Activated CD4-positive, alpha-beta T cell treated with anti-CD3 and anti-CD28 coated beads for 48 hours (primary cell): Measurements from ENCODE around the gene ITGAX.
A peak's percentile ranks its signal among the peaks of the same experiment; 100 is the strongest.

Experiments used
- DNase-seq: peaks from one replicate; pipeline ENCODE4 v3.0.0-alpha.2; 2020

The ITGAX gene

DNA sequence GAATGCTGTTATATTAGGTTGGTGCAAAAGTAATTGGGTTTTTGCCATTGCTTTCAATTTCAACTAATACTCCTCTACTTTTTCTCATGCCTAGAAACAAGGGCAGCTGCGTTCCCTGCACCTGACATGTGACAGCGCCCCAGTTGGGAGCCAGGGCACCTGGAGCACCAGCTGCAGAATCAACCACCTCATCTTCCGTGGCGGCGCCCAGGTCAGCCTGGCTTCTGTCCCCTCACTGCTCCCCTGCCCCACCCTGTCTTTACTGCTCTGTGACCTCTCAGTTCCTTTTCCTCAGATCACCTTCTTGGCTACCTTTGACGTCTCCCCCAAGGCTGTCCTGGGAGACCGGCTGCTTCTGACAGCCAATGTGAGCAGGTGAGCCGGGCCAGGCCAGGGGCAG is 21.7 kb downstream of the ITGAX start:
- no peak for DNase-seq

DNA sequence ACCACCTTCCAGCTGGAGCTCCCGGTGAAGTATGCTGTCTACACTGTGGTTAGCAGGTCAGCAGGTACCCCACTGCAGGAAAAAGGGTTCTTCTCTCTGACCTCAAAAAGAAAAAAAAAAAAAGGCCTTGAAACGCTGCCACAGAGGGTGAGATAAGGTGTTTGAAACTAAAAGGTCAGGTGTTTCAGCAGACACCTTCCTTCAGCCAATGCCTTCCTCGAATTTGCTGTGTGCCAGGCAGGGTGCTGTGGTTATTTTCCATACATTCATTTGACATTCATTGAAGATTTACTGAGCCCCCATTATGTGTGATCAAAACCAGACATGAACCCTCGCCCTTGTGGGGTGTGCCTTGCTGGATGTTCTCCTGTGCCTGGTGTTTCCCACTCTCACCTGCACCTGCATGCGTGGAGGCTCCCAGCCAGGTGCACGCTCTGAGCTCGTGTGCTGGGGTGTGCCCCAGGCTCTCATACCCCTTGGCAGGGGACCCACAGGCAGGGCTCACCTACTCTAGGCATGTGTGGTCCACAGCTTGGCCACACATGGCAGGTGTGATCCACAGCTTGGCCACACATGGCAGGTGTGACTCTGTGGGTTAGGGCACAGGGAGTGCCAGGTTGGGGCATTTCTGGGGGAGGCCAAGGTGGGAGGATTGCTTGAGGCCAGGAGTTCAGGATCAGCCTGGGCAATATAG is 22.4 kb downstream of the ITGAX start:
- DNase-seq = no peak

DNA sequence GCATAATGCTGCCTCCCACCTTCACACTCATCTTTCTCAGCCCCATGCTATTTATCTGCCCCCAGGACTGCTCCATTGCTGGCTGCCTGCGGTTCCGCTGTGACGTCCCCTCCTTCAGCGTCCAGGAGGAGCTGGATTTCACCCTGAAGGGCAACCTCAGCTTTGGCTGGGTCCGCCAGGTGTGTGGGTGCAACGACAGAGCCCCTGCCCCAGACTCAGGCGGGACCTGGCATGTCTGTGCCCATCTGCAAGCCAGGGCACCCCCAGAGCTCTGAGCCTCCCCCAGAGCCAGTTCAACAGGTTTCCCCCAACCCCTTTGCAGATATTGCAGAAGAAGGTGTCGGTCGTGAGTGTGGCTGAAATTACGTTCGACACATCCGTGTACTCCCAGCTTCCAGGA is 25.2 kb downstream of the ITGAX start:
- DNase-seq = no peak

DNA sequence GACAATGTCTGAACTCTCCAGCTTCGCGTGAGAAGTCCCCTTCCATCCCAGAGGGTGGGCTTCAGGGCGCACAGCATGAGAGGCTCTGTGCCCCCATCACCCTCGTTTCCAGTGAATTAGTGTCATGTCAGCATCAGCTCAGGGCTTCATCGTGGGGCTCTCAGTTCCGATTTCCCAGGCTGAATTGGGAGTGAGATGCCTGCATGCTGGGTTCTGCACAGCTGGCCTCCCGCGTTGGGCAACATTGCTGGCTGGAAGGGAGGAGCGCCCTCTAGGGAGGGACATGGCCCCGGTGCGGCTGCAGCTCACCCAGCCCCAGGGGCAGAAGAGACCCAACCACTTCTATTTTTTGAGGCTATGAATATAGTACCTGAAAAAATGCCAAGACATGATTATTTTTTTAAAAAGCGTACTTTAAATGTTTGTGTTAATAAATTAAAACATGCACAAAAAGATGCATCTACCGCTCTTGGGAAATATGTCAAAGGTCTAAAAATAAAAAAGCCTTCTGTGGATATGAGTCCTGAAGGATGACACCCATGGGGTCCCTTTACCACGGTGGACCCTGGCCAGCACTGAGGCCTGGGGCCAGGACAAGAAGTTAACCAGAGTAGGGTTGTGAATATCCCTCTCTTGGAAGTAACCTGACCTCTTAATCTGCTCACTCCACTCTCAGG is 27.6 kb downstream of the ITGAX start:
- DNase-seq = peak; percentile 79

DNA sequence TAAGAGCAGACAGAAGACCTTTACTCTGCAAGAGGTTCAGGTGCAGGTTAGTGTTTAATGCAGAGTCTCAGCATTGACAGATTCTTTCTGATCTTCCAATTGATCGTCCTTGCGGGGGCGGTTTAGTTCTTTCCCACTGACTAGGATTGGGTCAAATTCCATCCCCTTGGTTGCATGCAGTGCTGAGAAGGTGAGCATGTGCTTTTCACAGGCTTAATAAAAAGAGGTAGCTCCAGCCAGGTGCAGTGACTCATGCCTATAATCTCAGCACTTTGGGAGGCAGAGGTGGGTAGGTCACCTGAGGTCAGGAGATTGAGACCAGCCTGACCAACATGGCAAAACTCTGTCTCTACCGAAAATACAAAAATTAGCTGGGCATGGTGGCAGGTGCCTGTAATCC is 30.7 kb downstream of the ITGAX start:
- DNase-seq = no peak

DNA sequence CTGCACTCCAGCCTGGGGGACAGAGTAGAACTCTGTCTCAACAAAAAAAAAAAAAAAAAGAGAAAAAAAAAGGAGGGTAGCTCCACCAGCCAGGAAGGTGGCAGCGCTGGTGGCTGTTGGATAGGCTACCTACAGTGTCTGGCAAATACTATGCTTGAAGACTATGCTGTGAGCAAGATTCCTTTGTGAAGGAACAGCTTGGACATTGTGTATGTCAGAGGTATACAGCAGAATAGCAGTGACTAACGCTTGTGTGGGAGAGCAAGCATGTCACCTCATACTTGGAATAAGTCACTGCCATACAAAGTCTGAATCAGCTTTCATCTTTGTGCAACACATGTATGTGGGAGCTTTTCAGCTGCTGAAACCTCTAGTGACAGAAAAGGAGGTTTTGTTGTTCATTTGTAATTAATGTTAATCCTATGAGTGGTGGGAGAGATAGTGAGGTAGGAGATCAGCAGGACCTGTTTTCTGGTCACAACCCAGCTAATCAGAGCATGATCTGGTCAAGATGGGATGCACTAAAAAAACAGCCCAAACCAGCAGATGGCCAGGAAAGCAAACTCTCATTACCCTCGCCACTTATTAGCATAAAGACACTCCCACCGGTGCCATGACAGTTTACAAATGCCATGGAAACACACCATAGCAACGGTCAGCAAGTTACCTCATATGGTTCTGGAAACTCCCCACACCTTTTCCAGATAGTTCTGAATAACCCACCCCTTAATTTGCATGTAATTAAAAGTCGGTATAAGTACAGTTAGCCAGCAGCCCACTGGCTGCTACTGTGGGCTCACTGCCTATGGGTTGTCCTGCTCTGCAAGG is 31.4 kb downstream of the ITGAX start:
- peak; percentile 39 for DNase-seq

DNA sequence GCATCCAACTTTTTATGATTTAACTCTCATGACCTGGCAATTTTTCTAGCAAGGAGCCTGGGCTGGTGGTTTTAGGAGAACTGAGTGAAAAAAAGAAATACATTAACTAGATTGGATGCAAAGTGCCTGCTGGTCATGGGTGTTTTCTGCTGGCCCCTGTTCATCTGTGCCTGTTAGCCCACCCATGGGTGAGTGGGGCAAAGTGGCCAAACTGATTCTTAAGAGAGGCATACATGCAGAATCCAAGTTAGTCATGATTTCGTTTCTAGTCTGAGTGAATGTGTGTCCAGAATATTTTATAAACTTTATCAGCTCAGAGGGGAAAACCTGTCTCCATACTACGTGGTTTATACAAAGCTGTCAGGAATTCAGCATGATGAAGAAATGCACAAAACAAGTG is 33.6 kb downstream of the ITGAX start:
- DNase-seq = no peak

DNA sequence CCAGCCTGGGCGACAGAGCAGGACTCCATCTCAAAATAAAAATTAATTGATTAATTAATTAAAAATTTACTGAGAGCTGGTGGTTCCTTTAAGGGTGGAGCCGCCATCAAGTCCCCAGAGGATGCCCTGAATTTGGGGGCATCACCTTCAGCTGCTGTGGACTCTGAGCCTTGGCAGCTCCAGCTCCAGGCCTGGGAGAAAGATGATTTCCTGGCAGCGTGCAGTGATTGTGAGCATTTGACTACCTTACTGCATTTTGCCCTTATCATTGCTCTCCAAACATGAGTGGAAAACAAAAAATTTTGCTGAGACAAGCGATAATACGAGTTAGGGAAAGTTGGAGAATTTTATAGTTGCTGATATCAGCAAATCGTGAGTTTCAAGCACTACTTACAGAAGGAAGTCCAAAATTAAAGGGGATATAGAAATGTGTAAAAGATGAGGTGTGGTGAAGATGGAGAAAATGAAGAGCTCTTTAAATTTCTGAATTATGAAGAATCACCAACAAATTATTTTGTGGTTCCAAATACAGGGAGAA is 35.6 kb downstream of the ITGAX start:
- no peak for DNase-seq

DNA sequence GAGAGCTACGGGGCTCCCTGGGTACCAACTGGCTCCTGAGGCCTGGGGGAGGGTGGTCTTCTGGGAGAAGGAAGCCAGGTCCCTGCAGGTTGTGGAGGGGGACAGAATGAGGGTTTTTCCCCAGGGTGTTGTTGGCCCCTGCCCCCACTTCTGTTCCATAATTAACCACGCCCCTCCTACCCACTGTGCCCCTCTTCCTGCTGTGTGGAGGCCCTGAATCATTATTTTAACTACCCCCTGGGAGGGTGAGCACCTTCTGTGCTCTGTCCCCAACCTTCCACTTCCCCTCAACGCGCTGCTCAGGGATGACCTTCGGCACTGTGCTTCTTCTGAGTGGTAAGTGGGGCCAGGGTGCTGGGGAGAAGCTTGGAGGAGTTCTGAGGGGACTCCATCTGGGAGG is 38.1 kb downstream of the ITGAX start, which contains the start of gene ITGAD:
Gene ITGAD (plus strand): TSS at position 280 of the 400 bp plus-strand sequence. CDS start 26 bp downstream, at position 306.
- DNase-seq = no peak

DNA sequence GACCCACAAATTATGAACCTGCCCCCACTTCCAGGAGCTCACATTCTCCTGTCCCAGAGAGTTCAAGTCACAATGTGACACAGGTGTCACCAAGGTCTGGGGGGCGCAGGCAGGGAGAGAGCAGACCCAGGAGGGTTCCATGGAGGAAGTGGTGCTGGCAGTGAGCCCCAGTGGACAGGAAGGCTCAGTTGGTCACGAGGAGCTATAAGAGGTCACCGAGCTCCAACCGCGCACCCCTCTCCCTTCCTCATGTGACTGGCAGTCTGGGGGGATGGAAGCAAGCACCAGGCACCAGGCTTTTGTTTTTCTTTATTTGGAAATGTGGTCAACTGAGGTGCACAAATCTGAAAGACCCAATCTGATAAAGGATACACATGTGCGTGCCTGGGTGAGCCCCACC is 40.7 kb downstream of the ITGAX start:
- DNase-seq = no peak

DNA sequence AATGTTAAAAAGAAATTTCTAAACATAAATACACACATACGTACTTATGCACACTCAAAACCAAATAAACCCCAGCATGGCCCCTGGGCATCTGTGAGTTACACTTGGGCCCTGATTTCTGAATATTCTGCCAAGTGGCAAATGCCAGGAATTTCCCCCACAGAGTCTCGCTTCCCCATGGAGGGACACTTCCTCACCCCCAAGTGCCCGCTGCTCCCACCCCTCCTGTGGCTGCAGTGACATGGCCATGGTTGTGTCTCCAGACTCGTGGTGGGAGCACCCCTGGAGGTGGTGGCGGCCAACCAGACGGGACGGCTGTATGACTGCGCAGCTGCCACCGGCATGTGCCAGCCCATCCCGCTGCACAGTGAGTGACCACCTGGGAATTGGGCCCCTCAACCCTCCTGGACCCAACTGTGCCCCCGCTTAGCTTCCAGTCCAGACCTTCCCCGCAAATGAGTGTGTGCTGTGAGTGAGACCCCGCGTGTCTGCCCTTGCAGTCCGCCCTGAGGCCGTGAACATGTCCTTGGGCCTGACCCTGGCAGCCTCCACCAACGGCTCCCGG is 42.2 kb downstream of the ITGAX start:
- DNase-seq = no peak

DNA sequence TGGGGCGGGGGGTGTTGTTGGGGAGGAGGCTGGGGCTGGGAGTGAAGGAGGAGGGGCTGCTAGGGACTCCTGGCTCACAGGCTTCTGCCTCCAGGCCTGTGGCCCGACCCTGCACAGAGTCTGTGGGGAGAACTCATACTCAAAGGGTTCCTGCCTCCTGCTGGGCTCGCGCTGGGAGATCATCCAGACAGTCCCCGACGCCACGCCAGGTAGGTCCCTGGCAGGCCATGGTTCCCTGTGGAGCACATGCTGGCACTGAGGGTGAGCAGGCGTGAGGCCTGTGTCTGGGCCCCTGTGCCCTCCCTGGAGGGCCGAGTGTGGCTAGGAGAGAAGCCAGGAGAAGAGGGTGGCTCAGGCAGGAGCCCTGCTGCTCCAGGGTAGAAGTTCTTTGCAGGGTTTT is 42.7 kb downstream of the ITGAX start:
- DNase-seq = no peak

DNA sequence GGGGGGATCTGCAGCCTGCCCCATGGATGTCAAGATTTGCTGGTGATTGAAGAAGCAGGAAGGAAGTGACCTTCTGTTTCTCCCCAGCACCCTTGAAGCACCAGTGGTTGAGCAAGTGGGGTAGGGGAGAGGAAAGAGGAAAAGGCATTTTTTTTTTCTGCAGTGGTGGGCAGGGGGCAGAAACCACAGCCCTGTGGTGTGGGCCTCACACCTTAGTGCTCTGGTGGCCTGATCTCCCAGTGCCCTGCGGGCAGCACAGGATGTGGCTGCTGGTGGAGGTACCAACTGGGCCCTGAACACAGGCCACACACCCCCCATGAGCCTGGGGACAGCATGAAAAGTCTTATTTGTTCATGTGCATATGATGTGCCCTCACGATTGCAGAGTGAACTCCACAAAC is 45.2 kb downstream of the ITGAX start:
- no peak for DNase-seq

DNA sequence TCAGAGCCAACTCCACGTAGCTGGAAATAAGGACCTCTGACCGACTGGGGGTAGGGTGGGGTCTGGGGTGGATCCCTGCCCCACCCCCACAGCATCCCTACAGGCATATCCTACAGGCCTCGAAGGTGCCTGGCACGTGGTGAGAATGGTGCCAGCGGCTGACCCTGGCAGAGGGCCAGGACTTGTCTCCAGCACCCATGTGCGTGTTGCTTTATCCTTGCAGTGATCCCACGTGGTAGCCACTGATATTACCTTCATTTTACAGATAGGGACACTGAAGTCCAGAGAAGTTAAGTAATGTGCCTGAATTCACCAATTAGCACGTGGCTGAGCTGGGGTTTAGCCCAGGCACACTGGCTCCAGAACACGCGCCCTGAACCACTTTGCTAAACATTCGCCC is 46.5 kb downstream of the ITGAX start:
- no peak for DNase-seq

DNA sequence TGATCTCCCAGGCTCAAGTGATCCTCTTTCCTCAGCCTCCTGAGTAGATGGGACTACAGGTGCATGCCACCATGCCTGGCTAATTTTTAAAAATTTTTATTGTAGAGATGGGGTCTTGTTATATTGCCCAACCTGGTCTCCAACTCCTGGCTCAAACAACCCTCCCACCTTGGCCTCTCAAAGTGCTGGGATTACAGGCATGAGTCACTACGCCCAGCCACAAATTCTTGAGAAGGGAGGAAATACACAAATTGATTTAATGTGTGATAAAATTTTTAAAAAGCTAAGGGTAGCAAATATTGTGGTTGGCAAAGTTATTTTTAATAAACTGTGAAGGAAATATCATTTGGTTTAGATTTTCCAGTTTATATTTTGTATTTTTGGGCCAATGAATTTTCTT is 47.7 kb downstream of the ITGAX start:
- DNase-seq = no peak

DNA sequence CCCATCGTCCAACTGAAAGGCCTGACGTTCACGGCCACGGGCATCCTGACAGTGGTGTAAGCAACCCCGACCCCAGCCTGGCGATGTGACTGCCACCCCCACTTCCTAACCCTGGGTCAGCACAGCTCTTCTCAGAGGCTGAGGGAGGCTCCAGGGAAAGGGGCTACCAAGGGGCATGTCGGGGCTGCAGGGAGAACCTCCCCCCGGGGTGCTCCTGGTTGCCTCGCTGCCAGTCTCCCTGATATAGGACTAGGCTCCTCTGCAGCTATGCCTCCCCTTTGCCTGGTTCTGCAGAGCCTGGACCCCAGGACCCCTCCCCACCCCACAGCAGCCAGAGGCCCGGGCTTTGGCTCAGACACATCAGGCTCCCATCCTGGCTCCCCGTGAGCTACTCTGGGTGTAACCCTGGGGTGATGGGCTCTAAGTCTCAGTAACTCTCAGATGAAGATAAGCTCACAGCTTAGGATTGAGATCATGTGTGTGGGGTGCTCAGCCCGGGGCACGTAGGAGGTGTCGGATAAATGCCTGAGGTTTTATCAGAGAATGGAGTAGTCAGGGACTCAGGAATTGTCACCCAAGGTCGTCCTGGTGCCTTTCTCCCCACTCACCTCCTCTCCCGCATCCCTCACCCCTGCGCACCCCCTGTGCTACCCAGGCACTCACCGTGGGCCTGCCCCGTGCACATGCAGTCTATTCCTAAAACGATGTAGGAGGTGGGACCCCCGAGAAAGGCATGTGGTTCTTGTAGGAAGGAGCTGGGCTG is 48.8 kb downstream of the ITGAX start:
- no peak for DNase-seq

DNA sequence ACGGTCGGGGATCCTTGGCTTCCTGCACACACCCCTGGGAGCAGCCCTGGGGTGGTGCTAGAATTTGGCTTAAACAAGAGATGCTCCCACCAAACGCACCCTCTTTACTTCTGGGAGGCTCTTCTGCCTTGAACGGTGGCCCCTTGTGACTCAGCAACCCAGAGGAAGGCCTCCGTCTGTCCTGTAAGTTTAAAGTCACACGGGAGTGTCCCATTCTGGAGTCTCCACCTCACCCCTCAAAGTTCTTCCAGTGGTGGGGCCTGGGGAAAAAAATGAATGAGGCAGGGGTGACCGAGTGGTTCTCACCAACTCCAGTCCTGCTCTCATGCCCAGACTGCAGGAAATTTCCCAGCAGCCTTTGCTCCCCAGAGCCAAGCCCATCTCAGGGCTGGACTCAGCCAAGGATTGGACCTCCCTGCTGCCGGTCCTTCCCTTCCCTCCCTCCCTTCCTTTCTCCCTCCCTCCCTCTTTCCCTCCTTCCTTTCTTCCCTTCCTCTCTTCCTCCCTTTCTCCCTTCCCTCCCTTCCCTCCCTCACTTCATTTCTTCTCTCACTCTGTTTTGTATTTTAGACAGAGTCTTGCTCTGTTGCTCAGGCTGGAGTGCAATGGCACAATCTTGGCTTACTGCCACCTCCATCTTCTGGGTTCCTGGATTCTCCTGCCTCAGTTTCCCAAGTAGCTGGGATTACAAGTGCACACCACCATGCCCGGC is 49.5 kb downstream of the ITGAX start:
- DNase-seq = no peak

DNA sequence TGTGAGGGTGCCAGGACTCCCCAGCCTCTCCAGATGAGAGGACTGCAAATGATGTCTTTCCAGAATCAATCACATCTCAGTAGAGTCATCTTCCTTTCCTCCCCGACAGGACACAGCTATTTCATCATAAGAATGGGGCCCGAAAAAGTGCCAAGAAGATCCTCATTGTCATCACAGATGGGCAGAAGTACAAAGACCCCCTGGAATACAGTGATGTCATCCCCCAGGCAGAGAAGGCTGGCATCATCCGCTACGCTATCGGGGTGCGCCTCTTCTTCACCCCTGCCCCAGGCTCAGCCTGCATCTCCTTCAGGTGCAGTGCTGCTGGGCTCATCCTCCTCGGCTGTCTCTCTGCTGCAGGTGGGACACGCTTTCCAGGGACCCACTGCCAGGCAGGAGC is 52.4 kb downstream of the ITGAX start:
- DNase-seq = no peak

DNA sequence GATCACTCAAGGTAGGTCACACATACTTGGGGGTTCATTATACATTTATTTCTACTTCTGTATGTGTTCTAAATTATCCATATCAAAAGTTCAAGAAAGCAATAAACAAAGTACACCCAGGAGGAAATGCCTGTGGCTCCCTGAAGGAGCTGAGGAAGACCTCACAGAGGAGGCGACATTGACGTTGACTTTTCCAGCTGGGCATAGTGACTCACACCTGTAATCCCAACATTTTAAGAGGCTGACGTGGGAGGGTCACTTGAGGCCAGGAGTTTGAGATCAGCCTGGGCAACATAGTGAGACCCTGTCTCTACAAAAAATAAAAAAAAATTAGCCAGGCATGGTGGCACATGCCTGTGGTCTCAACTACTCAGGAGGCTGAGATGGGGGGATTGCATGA is 54.5 kb downstream of the ITGAX start:
- DNase-seq = no peak

DNA sequence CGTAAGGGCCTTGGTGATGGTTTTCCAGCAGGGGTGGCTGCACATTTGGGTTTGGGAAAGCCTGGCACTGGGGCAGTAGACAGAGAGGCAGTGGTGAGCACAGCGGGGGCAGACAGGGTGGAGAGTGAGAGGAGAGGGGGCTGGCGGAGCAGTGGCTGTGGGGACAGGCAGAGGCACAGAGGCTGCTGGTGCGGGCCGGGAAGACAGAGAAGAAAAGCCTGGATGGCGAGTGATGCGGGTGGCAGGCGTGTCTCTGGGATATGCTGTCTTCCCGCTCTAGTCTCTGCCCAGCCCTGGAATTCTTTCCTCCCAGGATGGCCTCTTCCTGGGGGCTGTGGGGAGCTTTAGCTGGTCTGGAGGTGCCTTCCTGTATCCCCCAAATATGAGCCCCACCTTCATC is 55.1 kb downstream of the ITGAX start:
- DNase-seq = no peak

DNA sequence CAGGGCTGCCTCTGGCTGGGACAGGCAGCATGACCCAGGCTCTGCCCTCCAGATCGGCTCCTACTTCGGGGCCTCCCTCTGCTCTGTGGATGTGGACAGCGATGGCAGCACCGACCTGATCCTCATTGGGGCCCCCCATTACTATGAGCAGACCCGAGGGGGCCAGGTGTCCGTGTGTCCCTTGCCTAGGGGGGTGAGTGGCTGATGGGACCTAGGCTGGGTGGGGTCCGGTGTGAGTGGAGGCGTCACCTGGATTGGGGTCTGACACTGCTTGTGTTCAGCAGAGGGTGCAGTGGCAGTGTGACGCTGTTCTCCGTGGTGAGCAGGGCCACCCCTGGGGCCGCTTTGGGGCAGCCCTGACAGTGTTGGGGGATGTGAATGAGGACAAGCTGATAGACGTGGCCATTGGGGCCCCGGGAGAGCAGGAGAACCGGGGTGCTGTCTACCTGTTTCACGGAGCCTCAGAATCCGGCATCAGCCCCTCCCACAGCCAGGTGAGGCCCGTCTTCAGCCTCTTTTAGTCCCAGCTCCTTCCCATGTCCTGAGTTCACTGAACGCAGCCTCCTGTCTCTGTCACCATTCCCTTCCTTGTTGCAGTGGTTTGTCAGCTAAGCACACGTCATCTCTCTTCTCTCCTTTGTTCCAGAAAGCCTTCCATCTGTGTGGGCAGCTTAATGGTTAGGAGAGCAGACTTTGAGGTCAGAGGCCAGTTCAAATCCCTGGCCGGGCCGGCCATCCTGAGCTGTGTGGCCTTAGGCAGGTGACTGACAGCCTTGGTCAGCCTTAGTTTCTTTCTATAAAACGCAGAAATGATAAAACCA is 56.3 kb downstream of the ITGAX start:
- no peak for DNase-seq
